GM19240 (cell line): ENCODE results near the gene SLC1A2.

Experiments
- DNase-seq: peaks from one replicate; pipeline ENCODE4 v3.0.0; 2011; ENCODE audit warnings: low spot score; ENCODE audit not compliant: insufficient read length

The SLC1A2 gene

GRCh38 chr11:35245786-35246185 lies 173.6 kb downstream of the SLC1A2 start:
- DNase-seq: no peak

- no peak for DNase-seq
These were observed 174.3 kb downstream of the SLC1A2 start for GRCh38 chr11:35245056-35245455.

DNA sequence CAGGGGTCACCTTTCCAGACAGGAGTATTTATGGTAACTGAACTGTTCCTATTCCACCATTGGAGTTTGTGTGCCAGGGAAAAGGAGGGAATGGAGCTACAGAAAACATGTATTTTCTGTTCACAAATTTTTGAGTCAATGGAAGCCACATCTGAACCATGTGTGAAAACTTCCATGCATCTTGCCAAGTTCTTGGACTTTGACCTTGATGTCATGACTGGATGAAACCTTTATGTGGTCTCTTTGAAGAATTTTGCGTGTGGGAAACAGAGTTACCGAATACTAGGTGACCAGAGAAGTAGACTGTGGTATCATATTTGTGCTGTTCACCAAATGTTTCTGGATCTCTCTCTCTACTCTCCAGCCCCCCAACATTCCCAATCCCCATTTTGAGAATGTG lies 175.6 kb downstream of the SLC1A2 start:
- DNase-seq: no peak

GRCh38 chr11:35242412-35243242 lies 176.7 kb downstream of the SLC1A2 start:
- DNase-seq: no peak

GRCh38 chr11:35241531-35241930 lies 177.8 kb downstream of the SLC1A2 start:
- DNase-seq: no peak

- no peak for DNase-seq
These were observed 178.3 kb downstream of the SLC1A2 start for GRCh38 chr11:35241083-35241482.

- DNase-seq: no peak
These were observed 179.8 kb downstream of the SLC1A2 start for GRCh38 chr11:35239471-35240075.

GRCh38 chr11:35238882-35239281 lies 180.5 kb downstream of the SLC1A2 start:
- no peak for DNase-seq

DNA sequence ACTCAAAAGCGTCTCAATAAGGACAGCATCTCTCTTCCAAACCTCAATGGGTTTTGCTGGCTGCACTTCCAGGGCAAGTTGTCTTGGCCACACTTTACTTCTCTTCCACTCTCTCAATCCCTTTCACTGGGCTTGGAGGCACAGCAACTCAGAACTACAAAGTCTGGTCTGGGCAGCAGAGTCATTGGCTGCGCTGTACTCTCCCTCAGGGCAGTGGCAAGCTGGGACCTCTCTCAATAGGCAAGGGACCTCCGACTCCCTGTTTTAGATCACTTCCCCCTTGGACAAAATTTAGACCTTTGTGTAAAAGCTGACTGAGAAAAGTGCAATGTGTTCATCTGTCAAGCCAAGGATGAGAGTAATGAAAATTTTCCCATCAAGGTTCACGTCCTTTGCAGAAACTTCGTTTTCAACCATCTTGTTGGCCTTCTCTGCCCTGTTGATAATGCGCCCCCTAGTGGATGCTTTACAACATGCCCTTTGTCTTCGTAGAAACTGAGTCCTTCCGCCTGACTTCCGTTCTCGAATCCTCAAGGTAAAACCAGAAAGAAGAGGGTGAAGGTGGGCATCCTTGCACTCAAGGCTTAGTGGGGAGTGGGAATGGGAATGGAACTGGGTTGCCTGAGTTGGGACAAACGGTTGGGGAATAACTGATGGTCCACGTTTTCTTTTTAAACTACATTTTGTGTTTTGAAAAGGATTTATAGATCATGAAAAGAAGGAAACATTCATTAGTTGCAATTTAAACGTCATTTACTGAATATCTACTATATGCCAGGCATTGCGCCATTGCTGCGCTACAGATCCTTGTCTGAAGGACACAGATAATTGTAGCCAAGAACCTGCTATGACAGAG lies 181.3 kb downstream of the SLC1A2 start:
- DNase-seq: peak; percentile 17

GRCh38 chr11:35237351-35237750 lies 182.0 kb downstream of the SLC1A2 start:
- DNase-seq: no peak

DNA sequence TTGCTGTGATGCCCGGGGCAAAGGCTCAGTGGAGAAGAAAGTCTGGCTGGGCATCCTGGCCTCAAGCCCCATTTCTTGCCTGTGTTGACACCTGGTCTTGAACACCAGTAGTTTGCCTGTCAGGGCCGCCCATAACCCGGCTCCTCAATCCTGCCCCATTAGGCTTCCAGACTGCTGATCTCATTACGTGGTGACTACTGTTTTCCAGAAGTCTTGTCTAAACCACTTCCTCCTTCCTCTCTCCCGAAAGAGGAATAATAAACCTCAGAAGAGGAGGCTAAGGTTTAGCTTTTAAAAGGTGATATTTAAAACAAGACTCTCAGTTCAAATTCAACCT lies 182.7 kb downstream of the SLC1A2 start:
- DNase-seq: no peak

GRCh38 chr11:35235936-35236666 lies 183.3 kb downstream of the SLC1A2 start:
- no peak for DNase-seq

DNA sequence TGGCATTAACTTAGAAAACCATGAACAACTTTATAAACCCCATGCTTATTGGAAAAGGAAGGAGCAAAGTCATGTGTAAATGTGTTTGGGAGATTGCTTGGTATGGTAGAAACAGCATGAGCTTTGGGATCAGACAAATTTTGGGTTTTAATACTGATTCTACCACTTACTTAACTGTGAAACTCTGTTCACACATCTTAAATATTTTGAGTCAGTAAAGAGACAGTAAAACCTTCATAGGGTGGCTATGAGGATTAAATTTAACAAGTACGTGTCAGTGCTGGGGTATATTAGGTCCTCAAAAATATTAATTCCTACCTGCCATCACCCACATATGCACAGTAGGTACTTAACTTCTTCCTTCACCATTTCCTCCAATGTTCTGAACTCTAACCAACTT lies 183.9 kb downstream of the SLC1A2 start:
- DNase-seq: no peak

DNA sequence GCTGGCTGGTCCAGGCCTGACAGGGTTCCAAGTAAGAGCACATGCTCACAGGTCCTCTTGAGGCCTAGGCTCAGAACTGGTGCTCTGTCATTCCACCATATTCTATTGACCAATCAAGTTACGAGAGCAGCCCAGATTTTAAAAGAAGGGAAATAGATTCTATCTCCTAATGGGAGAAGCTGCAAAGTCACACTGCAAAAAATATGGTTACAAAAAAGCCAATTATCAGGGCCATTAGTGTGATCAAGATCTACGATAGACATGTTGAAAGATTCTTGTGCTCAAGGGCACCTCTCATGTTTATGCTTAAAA lies 184.2 kb downstream of the SLC1A2 start:
- no peak for DNase-seq

GRCh38 chr11:35234460-35235156 lies 184.8 kb downstream of the SLC1A2 start:
- DNase-seq: no peak

GRCh38 chr11:35233518-35233917 lies 185.8 kb downstream of the SLC1A2 start:
- DNase-seq: no peak

GRCh38 chr11:35232891-35233330 lies 186.4 kb downstream of the SLC1A2 start:
- no peak for DNase-seq

DNA sequence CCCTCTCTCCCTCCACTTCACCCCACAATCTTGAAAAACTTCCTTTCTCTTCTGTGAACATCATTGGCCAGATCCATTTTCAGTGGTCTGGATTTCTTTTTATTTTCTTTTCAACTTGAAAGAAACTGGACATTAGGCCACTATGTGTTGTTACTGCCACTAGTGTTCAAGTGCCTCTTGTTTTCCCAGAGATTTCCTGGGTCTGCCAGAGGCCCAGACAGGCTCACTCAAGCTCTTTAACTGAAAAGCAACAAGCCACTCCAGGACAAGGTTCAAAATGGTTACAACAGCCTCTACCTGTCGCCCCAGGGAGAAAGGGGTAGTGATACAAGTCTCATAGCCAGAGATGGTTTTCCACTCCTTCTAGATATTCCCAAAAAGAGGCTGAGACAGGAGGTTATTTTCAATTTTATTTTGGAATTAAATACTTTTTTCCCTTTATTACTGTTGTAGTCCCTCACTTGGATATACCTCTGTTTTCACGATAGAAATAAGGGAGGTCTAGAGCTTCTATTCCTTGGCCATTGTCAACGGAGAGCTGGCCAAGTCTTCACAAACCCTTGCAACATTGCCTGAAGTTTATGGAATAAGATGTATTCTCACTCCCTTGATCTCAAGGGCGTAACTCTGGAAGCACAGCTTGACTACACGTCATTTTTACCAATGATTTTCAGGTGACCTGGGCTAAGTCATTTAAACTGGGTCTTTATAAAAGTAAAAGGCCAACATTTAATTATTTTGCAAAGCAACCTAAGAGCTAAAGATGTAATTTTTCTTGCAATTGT lies 188.1 kb downstream of the SLC1A2 start:
- DNase-seq: no peak

GRCh38 chr11:35230388-35230787 lies 189.0 kb downstream of the SLC1A2 start:
- DNase-seq: no peak

DNA sequence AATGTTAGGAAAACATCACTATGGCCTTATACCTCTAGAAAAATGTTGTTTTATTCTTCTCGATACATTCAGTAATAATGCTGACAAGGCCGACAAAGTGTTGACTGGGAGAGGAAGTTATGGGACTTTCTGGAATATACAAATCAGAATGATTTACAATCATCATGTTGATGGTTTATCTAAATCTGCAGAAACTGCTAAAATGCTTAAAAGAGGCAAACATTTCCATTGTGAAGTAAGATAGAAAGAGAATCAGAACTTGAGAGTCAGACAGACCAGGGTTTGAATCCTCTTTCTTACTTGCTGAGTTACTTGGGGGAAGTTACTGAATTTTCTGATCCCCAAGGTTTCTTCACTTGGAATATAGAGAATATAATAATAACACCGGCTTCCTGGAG lies 191.0 kb downstream of the SLC1A2 start:
- no peak for DNase-seq
